Measurements from ENCODE around the gene DAPK2. TPM values are rescaled to one million over a fixed set of nuclear protein-coding genes. Genes with fewer than 3 reads are reported as not detected.

Gene DAPK2
- total and polyA plus RNA-seq, 2 of the 13 experiments (the other 11 are each of a cell fraction or from before 2014, with no cell fraction given): 0.33 to 0.63 TPM

DNA sequence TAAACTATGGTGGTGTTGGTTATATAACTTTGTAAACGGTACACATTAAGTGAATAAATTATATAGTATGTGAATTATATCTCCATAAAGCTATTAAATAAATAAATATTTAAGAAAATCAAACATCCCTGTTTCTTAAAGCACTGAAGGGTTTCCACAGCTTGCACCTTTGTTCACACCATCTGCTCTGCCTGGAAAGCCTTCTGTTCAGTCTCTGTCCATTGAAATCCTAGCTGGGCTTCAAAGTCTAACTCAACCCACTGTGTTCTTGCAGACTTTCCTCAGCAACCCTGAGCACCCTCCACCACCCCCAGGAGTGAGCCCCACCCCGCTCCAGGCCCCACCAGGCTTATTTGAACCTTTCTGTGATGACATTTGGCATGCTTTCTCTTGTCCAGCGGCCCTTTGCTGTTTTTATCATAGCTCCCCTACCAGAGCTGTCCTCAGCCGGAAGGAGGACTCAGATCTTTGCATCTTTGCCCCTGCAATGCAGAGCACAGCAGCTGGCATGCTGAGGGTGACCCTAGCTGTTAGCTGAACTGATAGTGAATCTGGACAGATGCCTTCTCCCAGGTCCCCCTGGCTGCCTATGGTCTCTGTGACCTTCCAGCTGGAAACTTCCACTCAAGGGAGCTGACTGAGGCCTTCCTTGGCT is 105.2 kb downstream of the DAPK2 start (continued):
- TF ChIP-seq ZSCAN22 (CRISPR knock-in tag; IDR thresholded peaks at IDR 0.05): no peak
- TF ChIP-seq NFE2 (CRISPR knock-in tag; IDR thresholded peaks at IDR 0.05): no peak
- TF ChIP-seq, protein P1, sequence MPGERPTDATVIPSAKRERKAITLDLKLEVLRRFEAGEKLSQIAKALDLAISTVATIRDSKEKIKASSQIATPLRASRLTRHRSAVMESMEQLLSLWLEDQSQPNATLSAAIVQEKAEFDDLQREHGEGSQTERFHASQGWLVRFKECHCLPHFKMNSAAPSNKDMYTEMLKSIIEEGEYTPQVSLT (CRISPR knock-in tag; IDR thresholded peaks at IDR 0.05; ENCODE audit: borderline replicate concordance, low read depth): no peak
- TF ChIP-seq HNRNPH1 (optimal IDR thresholded peaks at IDR 0.05; ENCODE audit: low read depth, low read length): no peak
- TF ChIP-seq, protein P2, sequence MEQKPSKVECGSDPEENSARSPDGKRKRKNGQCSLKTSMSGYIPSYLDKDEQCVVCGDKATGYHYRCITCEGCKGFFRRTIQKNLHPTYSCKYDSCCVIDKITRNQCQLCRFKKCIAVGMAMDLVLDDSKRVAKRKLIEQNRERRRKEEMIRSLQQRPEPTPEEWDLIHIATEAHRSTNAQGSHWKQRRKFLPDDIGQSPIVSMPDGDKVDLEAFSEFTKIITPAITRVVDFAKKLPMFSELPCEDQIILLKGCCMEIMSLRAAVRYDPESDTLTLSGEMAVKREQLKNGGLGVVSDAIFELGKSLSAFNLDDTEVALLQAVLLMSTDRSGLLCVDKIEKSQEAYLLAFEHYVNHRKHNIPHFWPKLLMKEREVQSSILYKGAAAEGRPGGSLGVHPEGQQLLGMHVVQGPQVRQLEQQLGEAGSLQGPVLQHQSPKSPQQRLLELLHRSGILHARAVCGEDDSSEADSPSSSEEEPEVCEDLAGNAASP (CRISPR knock-in tag; IDR thresholded peaks at IDR 0.05; ENCODE audit: borderline replicate concordance): no peak
- no peak for TF ChIP-seq ATAD3A (CRISPR knock-in tag; IDR thresholded peaks at IDR 0.05)
- TF ChIP-seq ZSCAN12 (CRISPR knock-in tag; IDR thresholded peaks at IDR 0.05): no peak
- TF ChIP-seq HES4 (CRISPR knock-in tag; IDR thresholded peaks at IDR 0.05; ENCODE audit: borderline replicate concordance): no peak
- TF ChIP-seq CENPT (CRISPR knock-in tag; IDR thresholded peaks at IDR 0.05; ENCODE audit: low read depth): no peak
- TF ChIP-seq, protein P3, sequence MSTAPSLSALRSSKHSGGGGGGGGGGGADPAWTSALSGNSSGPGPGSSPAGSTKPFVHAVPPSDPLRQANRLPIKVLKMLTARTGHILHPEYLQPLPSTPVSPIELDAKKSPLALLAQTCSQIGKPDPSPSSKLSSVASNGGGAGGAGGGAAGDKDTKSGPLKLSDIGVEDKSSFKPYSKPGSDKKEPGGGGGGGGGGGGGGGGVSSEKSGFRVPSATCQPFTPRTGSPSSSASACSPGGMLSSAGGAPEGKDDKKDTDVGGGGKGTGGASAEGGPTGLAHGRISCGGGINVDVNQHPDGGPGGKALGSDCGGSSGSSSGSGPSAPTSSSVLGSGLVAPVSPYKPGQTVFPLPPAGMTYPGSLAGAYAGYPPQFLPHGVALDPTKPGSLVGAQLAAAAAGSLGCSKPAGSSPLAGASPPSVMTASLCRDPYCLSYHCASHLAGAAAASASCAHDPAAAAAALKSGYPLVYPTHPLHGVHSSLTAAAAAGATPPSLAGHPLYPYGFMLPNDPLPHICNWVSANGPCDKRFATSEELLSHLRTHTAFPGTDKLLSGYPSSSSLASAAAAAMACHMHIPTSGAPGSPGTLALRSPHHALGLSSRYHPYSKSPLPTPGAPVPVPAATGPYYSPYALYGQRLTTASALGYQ (CRISPR knock-in tag; IDR thresholded peaks at IDR 0.05): no peak
- TF ChIP-seq, protein P4, sequence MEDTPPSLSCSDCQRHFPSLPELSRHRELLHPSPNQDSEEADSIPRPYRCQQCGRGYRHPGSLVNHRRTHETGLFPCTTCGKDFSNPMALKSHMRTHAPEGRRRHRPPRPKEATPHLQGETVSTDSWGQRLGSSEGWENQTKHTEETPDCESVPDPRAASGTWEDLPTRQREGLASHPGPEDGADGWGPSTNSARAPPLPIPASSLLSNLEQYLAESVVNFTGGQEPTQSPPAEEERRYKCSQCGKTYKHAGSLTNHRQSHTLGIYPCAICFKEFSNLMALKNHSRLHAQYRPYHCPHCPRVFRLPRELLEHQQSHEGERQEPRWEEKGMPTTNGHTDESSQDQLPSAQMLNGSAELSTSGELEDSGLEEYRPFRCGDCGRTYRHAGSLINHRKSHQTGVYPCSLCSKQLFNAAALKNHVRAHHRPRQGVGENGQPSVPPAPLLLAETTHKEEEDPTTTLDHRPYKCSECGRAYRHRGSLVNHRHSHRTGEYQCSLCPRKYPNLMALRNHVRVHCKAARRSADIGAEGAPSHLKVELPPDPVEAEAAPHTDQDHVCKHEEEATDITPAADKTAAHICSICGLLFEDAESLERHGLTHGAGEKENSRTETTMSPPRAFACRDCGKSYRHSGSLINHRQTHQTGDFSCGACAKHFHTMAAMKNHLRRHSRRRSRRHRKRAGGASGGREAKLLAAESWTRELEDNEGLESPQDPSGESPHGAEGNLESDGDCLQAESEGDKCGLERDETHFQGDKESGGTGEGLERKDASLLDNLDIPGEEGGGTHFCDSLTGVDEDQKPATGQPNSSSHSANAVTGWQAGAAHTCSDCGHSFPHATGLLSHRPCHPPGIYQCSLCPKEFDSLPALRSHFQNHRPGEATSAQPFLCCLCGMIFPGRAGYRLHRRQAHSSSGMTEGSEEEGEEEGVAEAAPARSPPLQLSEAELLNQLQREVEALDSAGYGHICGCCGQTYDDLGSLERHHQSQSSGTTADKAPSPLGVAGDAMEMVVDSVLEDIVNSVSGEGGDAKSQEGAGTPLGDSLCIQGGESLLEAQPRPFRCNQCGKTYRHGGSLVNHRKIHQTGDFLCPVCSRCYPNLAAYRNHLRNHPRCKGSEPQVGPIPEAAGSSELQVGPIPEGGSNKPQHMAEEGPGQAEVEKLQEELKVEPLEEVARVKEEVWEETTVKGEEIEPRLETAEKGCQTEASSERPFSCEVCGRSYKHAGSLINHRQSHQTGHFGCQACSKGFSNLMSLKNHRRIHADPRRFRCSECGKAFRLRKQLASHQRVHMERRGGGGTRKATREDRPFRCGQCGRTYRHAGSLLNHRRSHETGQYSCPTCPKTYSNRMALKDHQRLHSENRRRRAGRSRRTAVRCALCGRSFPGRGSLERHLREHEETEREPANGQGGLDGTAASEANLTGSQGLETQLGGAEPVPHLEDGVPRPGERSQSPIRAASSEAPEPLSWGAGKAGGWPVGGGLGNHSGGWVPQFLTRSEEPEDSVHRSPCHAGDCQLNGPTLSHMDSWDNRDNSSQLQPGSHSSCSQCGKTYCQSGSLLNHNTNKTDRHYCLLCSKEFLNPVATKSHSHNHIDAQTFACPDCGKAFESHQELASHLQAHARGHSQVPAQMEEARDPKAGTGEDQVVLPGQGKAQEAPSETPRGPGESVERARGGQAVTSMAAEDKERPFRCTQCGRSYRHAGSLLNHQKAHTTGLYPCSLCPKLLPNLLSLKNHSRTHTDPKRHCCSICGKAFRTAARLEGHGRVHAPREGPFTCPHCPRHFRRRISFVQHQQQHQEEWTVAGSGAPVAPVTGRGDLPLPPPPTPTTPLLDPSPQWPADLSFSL (CRISPR knock-in tag; IDR thresholded peaks at IDR 0.05): no peak
- TF ChIP-seq, protein P5, sequence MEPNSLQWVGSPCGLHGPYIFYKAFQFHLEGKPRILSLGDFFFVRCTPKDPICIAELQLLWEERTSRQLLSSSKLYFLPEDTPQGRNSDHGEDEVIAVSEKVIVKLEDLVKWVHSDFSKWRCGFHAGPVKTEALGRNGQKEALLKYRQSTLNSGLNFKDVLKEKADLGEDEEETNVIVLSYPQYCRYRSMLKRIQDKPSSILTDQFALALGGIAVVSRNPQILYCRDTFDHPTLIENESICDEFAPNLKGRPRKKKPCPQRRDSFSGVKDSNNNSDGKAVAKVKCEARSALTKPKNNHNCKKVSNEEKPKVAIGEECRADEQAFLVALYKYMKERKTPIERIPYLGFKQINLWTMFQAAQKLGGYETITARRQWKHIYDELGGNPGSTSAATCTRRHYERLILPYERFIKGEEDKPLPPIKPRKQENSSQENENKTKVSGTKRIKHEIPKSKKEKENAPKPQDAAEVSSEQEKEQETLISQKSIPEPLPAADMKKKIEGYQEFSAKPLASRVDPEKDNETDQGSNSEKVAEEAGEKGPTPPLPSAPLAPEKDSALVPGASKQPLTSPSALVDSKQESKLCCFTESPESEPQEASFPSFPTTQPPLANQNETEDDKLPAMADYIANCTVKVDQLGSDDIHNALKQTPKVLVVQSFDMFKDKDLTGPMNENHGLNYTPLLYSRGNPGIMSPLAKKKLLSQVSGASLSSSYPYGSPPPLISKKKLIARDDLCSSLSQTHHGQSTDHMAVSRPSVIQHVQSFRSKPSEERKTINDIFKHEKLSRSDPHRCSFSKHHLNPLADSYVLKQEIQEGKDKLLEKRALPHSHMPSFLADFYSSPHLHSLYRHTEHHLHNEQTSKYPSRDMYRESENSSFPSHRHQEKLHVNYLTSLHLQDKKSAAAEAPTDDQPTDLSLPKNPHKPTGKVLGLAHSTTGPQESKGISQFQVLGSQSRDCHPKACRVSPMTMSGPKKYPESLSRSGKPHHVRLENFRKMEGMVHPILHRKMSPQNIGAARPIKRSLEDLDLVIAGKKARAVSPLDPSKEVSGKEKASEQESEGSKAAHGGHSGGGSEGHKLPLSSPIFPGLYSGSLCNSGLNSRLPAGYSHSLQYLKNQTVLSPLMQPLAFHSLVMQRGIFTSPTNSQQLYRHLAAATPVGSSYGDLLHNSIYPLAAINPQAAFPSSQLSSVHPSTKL (CRISPR knock-in tag; IDR thresholded peaks at IDR 0.05): 0 out of 2 replicates have a peak, but pooled peaks have one; percentile 19
- no peak for TF ChIP-seq ZNF720 (CRISPR knock-in tag; IDR thresholded peaks at IDR 0.05)
- TF ChIP-seq ZNF777 (CRISPR knock-in tag; IDR thresholded peaks at IDR 0.05): no peak

Data from HepG2 (cell line).